Ishikawa (cell line): ENCODE measurements around the gene NETO2.

Experiments used
- CEBPB ChIP-seq: IDR thresholded peaks from 2 replicates; pipeline ENCODE4 v1.6.1; 2012
- CREB1 ChIP-seq: IDR thresholded peaks from 2 replicates; pipeline ENCODE4 v1.6.1; 2012; ENCODE audit warnings: low read depth
- EGR1 ChIP-seq: IDR thresholded peaks from 2 replicates; pipeline ENCODE4 v1.6.1; 2012
- EP300 ChIP-seq: IDR thresholded peaks from 2 replicates; pipeline ENCODE4 v1.6.1; 2012; ENCODE audit warnings: borderline replicate concordance
- FOXM1 ChIP-seq: IDR thresholded peaks from 2 replicates; pipeline ENCODE4 v1.6.1; 2012; ENCODE audit warnings: low read depth, borderline replicate concordance
- MAX ChIP-seq: IDR thresholded peaks from 2 replicates; pipeline ENCODE4 v1.6.1; 2012
- NFIC ChIP-seq: IDR thresholded peaks from 2 replicates; pipeline ENCODE4 v1.6.1; 2012
- RAD21 ChIP-seq: IDR thresholded peaks from 2 replicates; pipeline ENCODE4 v1.6.1; 2012; ENCODE audit warnings: low read depth
- REST ChIP-seq: IDR thresholded peaks from 2 replicates; pipeline ENCODE4 v1.6.1; 2012; ENCODE audit warnings: low read depth, mild to moderate bottlenecking
- TAF1 ChIP-seq: IDR thresholded peaks from 2 replicates; pipeline ENCODE4 v1.6.1; 2012; ENCODE audit warnings: low read depth, mild to moderate bottlenecking
- TCF12 ChIP-seq: IDR thresholded peaks from 2 replicates; pipeline ENCODE4 v1.6.1; 2012; ENCODE audit warnings: low read depth
- TEAD4 ChIP-seq: IDR thresholded peaks from 2 replicates; pipeline ENCODE4 v1.6.1; 2012
- YY1 ChIP-seq: IDR thresholded peaks from 2 replicates; pipeline ENCODE4 v1.6.1; 2012; ENCODE audit warnings: low read depth
- ZBTB7A ChIP-seq: IDR thresholded peaks from 2 replicates; pipeline ENCODE4 v1.6.1; 2012; ENCODE audit warnings: low read depth
- TF ChIP-seq, protein P1 (sequence below): IDR thresholded peaks from 2 replicates; pipeline ENCODE4 v1.6.1; 2012

Gene NETO2

GRCh38 chr16:47127541-47127940 lies 16.2 kb downstream of the NETO2 start:
- TF ChIP-seq RAD21, result no peak
- no peak for TF ChIP-seq CEBPB
- TF ChIP-seq REST, result no peak
- no peak for TF ChIP-seq TCF12
- TF ChIP-seq TEAD4, result no peak
- no peak for TF ChIP-seq EGR1

GRCh38 chr16:47125757-47126156 lies 18.0 kb downstream of the NETO2 start:
- no peak for TF ChIP-seq REST
- no peak for TF ChIP-seq NFIC
- no peak for TF ChIP-seq FOXM1
- no peak for TF ChIP-seq RAD21
- TF ChIP-seq EP300, result no peak
- TF ChIP-seq MAX, result no peak
- TF ChIP-seq YY1, result no peak

- TF ChIP-seq TCF12, result no peak
- TF ChIP-seq TEAD4, result no peak
- TF ChIP-seq ZBTB7A, result no peak
- TF ChIP-seq RAD21, result no peak
- TF ChIP-seq FOXM1, result no peak
- TF ChIP-seq REST, result no peak
- TF ChIP-seq, protein P1, sequence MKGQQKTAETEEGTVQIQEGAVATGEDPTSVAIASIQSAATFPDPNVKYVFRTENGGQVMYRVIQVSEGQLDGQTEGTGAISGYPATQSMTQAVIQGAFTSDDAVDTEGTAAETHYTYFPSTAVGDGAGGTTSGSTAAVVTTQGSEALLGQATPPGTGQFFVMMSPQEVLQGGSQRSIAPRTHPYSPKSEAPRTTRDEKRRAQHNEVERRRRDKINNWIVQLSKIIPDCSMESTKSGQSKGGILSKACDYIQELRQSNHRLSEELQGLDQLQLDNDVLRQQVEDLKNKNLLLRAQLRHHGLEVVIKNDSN, result no peak
- TF ChIP-seq EP300, result no peak
- TF ChIP-seq MAX, result no peak
- TF ChIP-seq CEBPB, result no peak
Observed at GRCh38 chr16:47113130-47113529, 30.6 kb downstream of the NETO2 start.

DNA sequence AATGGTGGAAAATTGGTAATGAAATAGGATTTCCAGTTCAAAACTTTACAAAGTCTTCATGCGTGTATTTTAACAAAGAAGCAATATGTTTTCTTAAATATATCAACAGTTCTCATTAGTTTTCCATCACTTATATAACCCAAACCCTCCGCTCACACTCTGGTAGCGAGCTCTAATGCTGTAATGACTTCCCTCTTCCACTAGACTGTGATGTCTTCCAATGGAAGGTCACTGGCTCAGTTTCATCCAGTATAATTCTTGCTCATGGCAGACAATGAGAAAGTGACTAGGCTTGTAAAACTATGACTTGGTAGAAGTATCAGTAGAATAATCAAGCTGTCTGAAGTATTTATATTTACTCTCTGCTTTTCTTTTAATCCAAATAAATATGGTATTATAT lies 32.8 kb downstream of the NETO2 start:
- no peak for TF ChIP-seq CEBPB
- no peak for TF ChIP-seq EP300
- no peak for TF ChIP-seq FOXM1
- TF ChIP-seq NFIC, result no peak
- TF ChIP-seq CREB1, result no peak
- TF ChIP-seq REST, result no peak
- no peak for TF ChIP-seq TCF12
- no peak for TF ChIP-seq TEAD4
- TF ChIP-seq YY1, result no peak
- TF ChIP-seq EGR1, result no peak
- TF ChIP-seq, protein P1, result no peak
- no peak for TF ChIP-seq RAD21
- no peak for TF ChIP-seq ZBTB7A
- TF ChIP-seq TAF1, result no peak
- TF ChIP-seq MAX, result no peak
